Esophagus squamous epithelium (tissue), 5 donors: ENCODE results near the gene GPT2. TPM values are rescaled to one million over a fixed set of nuclear protein-coding genes. Genes with fewer than 3 reads are reported as not detected.

Experiments used
- DNase-seq: peaks from one replicate; lab custom pipeline; 2025; lab: John Stamatoyannopoulos, UW
- H3K27ac ChIP-seq, 4 donors: fragments of 200-600 bp; sonication (generic); one replicate each; pipeline ENCODE4 v1.5.1; 2016 to 2019; ENCODE audit warnings: mild to moderate bottlenecking in 1 of 4
- H3K27me3 ChIP-seq, 4 donors: fragments of 200-600 bp; sonication (generic); 1 replicate in 3 of 4; 2 replicates in 1 of 4; pipeline versions ENCODE4 v1.5.1 to v1.6.0; 2017 to 2021; ENCODE audit warnings: antibody characterized with exemption in 1 of 4
- H3K36me3 ChIP-seq, 3 donors: fragments of 200-600 bp; sonication (generic); one replicate each; pipeline ENCODE4 v1.5.1; 2016 to 2019
- H3K4me1 ChIP-seq, 3 donors: fragments of 200-600 bp; sonication (generic); one replicate each; pipeline ENCODE4 v1.5.1; 2017 to 2019
- H3K4me3 ChIP-seq, 4 donors: fragments of 200-600 bp; sonication (generic); 1 replicate in 3 of 4; 2 replicates in 1 of 4; pipeline ENCODE4 v1.5.1; 2016 to 2019; ENCODE audit warnings: mild to moderate bottlenecking in 2 of 4, moderate library complexity in 1 of 4
- H3K9me3 ChIP-seq, 3 donors: fragments of 200-600 bp; sonication (generic); one replicate each; pipeline ENCODE4 v1.5.1; 2016 to 2019
- CTCF ChIP-seq, 6 experiments: fragments of 450-650 bp in 4 of 6; fragments of 200-600 bp in 2 of 6; sonication (generic) in 2 of 6; IDR thresholded peaks; one replicate each; pipeline ENCODE4 v1.5.1; 2016 to 2019; ENCODE audit warnings: antibody characterized with exemption in 6 of 6, mild to moderate bottlenecking in 4 of 6, moderate library complexity in 4 of 6
- POLR2A ChIP-seq, 4 donors: fragments of 450-650 bp; IDR thresholded peaks; one replicate each; pipeline ENCODE4 v1.6.1; 2017; ENCODE audit warnings: antibody characterized with exemption in 4 of 4, mild to moderate bottlenecking in 4 of 4, moderate library complexity in 3 of 4
- WGBS, 2 donors: methylation state at CpG; one replicate each; pipeline ENCODE4 v1.1.5; 2018; 5-methylcytosine and 5-hydroxymethylcytosine counted together
- intact Hi-C: fragments of 100-400 bp; cut with DNase I; formaldehyde crosslinking; loops from one replicate; pipeline ENCODE4 v1.15.0; 2022
- total RNA-seq, 4 donors: library from RNA; depleted of rRNA; stranded (reverse); fragments of >200 nt; gene quantifications; one replicate each; pipeline ENCODE4 v1.1.0, GENCODE V29; 2016
- donor health status: DM: yes; HTN: yes; CAD: no.

The GPT2 gene
- total RNA-seq, 4 donors from 2014 or later, result 43.3 to 113 (median 77.2) TPM

GRCh38 chr16:46961373-46962353 lies 77.5 kb downstream of the GPT2 start:
- H3K27me3 ChIP-seq, result no peaks in the 10 kb centered on the region
- no peaks in the 10 kb centered on the region for H3K9me3 ChIP-seq
- H3K36me3 ChIP-seq, result peaks cover 15 to 100% (median 55%) of the 10 kb centered on the region in 3 donors
- intact Hi-C loops, result no loop called here
- WGBS, 2 donors, result 58 to 63% methylated on average over 9 of the region's 9 CpGs
- H3K27ac ChIP-seq, result peak overlapping the region in 2 of 4 donors; percentile 23 to 48
- DNase-seq, result no peak
- H3K4me3 ChIP-seq, result no peak overlapping the region
- TF ChIP-seq POLR2A (IDR thresholded peaks at IDR 0.05), result no peak
- TF ChIP-seq CTCF (IDR thresholded peaks at IDR 0.05), result no peak
- peaks cover 0 to 41% (median 10%) of the 10 kb centered on the region in 3 donors for H3K4me1 ChIP-seq

- Histone ChIP-seq H3K4me1 (peaks cover 0 to 41% (median 10%) of the 10 kb centered on the region in 3 donors), H3K27ac (peak overlapping the region in 3 of 4 donors; percentile 5 to 48 (median 13)), H3K27me3 (no peaks in the 10 kb centered on the region), H3K9me3 (no peaks in the 10 kb centered on the region), H3K4me3 (no peak overlapping the region), H3K36me3 (peaks cover 15 to 100% (median 63%) of the 10 kb centered on the region in 3 donors)
- intact Hi-C loops, result no loop called here
- no peak for DNase-seq
- 34 to 52% methylated on average over 3 of the region's 3 CpGs for WGBS, 2 donors
- TF ChIP-seq CTCF (IDR thresholded peaks at IDR 0.05), result no peak
- no peak for TF ChIP-seq POLR2A (IDR thresholded peaks at IDR 0.05)
Measured at GRCh38 chr16:46962629-46963028, 78.5 kb downstream of the GPT2 start.

- Histone ChIP-seq H3K4me1 (peaks cover 3 to 49% (median 24%) of the 10 kb centered on the region in 3 donors), H3K4me3 (no peak overlapping the region), H3K36me3 (peaks cover 15 to 89% (median 50%) of the 10 kb centered on the region in 3 donors), H3K9me3 (no peaks in the 10 kb centered on the region), H3K27ac (no peak overlapping the region), H3K27me3 (no peaks in the 10 kb centered on the region)
- 94 to 98% methylated on average over 2 of the region's 2 CpGs for WGBS, 2 donors
- intact Hi-C loops, result no loop called here
- TF ChIP-seq CTCF (IDR thresholded peaks at IDR 0.05) (no peak), POLR2A (IDR thresholded peaks at IDR 0.05) (no peak)
- DNase-seq, result no peak
Measured at GRCh38 chr16:46968063-46968435, 83.9 kb downstream of the GPT2 start.

GRCh38 chr16:46970089-46970488 lies 85.9 kb downstream of the GPT2 start:
- H3K27me3 ChIP-seq, result no peaks in the 10 kb centered on the region
- TF ChIP-seq CTCF (IDR thresholded peaks at IDR 0.05) (no peak), POLR2A (IDR thresholded peaks at IDR 0.05) (no peak)
- H3K9me3 ChIP-seq, result no peaks in the 10 kb centered on the region
- DNase-seq, result no peak
- H3K4me1 ChIP-seq, result peaks cover 3 to 48% (median 32%) of the 10 kb centered on the region in 3 donors
- H3K36me3 ChIP-seq, result peaks cover 0 to 68% (median 32%) of the 10 kb centered on the region in 3 donors
- intact Hi-C loops, result no loop called here
- no peak overlapping the region for H3K27ac ChIP-seq
- H3K4me3 ChIP-seq, result no peak overlapping the region
- 77 to 87% methylated on average over 2 of the region's 2 CpGs for WGBS, 2 donors

- no peaks in the 10 kb centered on the region for H3K9me3 ChIP-seq
- intact Hi-C loops, result no loop called here
- peaks cover 3 to 48% (median 32%) of the 10 kb centered on the region in 3 donors for H3K4me1 ChIP-seq
- TF ChIP-seq POLR2A (IDR thresholded peaks at IDR 0.05) (no peak), CTCF (IDR thresholded peaks at IDR 0.05) (no peak)
- H3K36me3 ChIP-seq, result peaks cover 0 to 56% (median 23%) of the 10 kb centered on the region in 3 donors
- WGBS, 2 donors, result 93 to 94% methylated on average over 7 of the region's 7 CpGs
- H3K27ac ChIP-seq, result no peak overlapping the region
- H3K4me3 ChIP-seq, result no peak overlapping the region
- DNase-seq, result no peak
- no peaks in the 10 kb centered on the region for H3K27me3 ChIP-seq
Measured at GRCh38 chr16:46971271-46971670, 87.1 kb downstream of the GPT2 start.
